Natural killer cell treated with Interleukin-12 subunit alpha and Interleukin-12 subunit beta and Interleukin-15 and Interleukin-18, amount 100 ng/mL, for 72 hours (primary cell): ENCODE data around the gene KCNMA1. TPM values are rescaled to one million over a fixed set of nuclear protein-coding genes. Genes with fewer than 3 reads are reported as not detected.

Experiments used
- ATAC-seq, 2 donors: fragments of 150-1000 bp; cut with Tn5 transposase in 1 of 2; sonication (Bioruptor Pico), chemical (Tn5 transposase) in 1 of 2; 2 replicates each; pipeline ENCODE4 v1.10.0; 2021
- DNase-seq: peaks from one replicate; pipeline ENCODE4 v3.0.0; 2022; ENCODE audit warnings: low spot score
- H3K27ac Mint-ChIP-seq, 2 donors: 1 replicate in 1 of 2; 2 replicates in 1 of 2; pipeline ENCODE4 v1.8.0; 2022; ENCODE audit warnings: mixed read lengths in 2 of 2, mild to moderate bottlenecking in 1 of 2, moderate library complexity in 1 of 2
- H3K27me3 Mint-ChIP-seq, 2 donors: 1 replicate in 1 of 2; 2 replicates in 1 of 2; pipeline ENCODE4 v1.8.0; 2022; ENCODE audit warnings: mixed read lengths in 2 of 2
- H3K36me3 Mint-ChIP-seq: one replicate; pipeline ENCODE4 v1.8.0; 2022; ENCODE audit warnings: mixed read lengths
- H3K4me1 Mint-ChIP-seq, 2 donors: 1 replicate in 1 of 2; 2 replicates in 1 of 2; pipeline ENCODE4 v1.8.0; 2022; ENCODE audit warnings: low read depth in 2 of 2, mixed read lengths in 2 of 2, mild to moderate bottlenecking in 1 of 2
- H3K4me3 Mint-ChIP-seq: one replicate; pipeline ENCODE4 v1.8.0; 2022; ENCODE audit warnings: mixed read lengths
- H3K9me3 Mint-ChIP-seq: 2 replicates; pipeline ENCODE4 v1.8.0; 2022; ENCODE audit warnings: mixed read lengths
- total RNA-seq, 2 donors: library from RNA; stranded (reverse); gene quantifications; one replicate each; pipeline ENCODE4 v1.2.3, GENCODE V29; 2022

Gene KCNMA1
- total RNA-seq, 2 donors from 2014 or later, result 2.8 TPM; not detected in 1

GRCh38 chr10:77156406-77156879, 481.2 kb downstream of the KCNMA1 start:
- no peak overlapping the region for H3K4me3 Mint-ChIP-seq
- ATAC-seq (no peak), DNase-seq (no peak)
- no peaks in the 10 kb centered on the region for H3K4me1 Mint-ChIP-seq
- no peaks in the 10 kb centered on the region for H3K9me3 Mint-ChIP-seq
- H3K27me3 Mint-ChIP-seq, result peaks cover 12 to 16% of the 10 kb centered on the region in 2 donors
- no peak overlapping the region for H3K27ac Mint-ChIP-seq
- no peaks in the 10 kb centered on the region for H3K36me3 Mint-ChIP-seq

DNA sequence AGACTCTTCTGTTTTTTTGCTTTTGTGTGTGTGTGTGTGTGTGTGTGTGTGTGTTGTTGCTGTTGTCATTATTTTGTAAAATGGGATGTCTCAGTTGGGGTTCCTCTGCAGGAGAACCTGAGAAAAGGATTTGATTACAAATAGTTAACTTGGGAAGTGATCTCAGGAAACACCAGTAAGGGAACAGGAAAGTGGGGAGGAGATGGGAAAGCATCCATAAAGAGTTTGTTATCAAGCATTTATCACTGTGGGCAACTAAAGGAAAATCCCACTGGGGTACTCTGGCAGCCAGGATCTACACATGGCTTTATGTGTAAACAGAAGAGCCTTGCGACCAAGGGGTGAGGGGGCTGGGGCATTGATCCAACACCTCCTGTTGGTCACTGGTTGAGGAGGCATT, 485.4 kb downstream of the KCNMA1 start:
- H3K36me3 Mint-ChIP-seq, result no peaks in the 10 kb centered on the region
- H3K9me3 Mint-ChIP-seq, result no peaks in the 10 kb centered on the region
- H3K27ac Mint-ChIP-seq, result no peak overlapping the region
- ATAC-seq (no peak), DNase-seq (no peak)
- no peaks in the 10 kb centered on the region for H3K4me1 Mint-ChIP-seq
- no peak overlapping the region for H3K4me3 Mint-ChIP-seq
- H3K27me3 Mint-ChIP-seq, result peaks cover 10 to 13% of the 10 kb centered on the region in 2 donors

DNA sequence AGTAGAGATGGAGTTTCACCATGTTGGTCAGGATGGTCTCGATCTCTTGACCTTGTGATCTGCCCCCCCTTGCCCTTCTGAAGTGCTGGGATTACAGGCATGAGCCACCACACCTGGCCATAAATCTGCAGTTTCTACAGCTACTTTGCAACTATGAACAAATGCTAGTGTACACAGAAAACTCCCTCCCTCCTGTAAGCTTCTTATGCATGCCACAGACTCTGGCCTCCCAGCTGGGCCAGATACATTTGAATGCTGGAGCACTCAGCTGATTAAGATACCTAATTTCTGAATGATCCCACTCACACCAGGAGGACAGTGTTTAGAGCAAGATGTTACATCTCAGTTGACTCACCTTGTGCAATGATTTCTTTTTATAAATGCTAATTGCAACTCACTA, 486.2 kb downstream of the KCNMA1 start:
- DNase-seq (no peak), ATAC-seq (no peak)
- Mint-ChIP-seq H3K36me3 (no peaks in the 10 kb centered on the region), H3K4me1 (no peaks in the 10 kb centered on the region), H3K4me3 (no peak overlapping the region), H3K9me3 (no peaks in the 10 kb centered on the region), H3K27ac (no peak overlapping the region), H3K27me3 (peaks cover 13 to 14% of the 10 kb centered on the region in 2 donors)

- H3K36me3 Mint-ChIP-seq, result no peaks in the 10 kb centered on the region
- no peak for ATAC-seq
- no peaks in the 10 kb centered on the region for H3K9me3 Mint-ChIP-seq
- peaks cover 11 to 21% of the 10 kb centered on the region in 2 donors for H3K27me3 Mint-ChIP-seq
- no peaks in the 10 kb centered on the region for H3K4me1 Mint-ChIP-seq
- DNase-seq, result no peak
- H3K4me3 Mint-ChIP-seq, result no peak overlapping the region
- H3K27ac Mint-ChIP-seq, result no peak overlapping the region
Measured at GRCh38 chr10:77149706-77150105, 487.9 kb downstream of the KCNMA1 start.

- Mint-ChIP-seq H3K27me3 (peaks cover 10 to 21% of the 10 kb centered on the region in 2 donors), H3K36me3 (no peaks in the 10 kb centered on the region), H3K4me3 (no peak overlapping the region), H3K9me3 (no peaks in the 10 kb centered on the region), H3K4me1 (no peaks in the 10 kb centered on the region), H3K27ac (no peak overlapping the region)
- ATAC-seq (no peak), DNase-seq (no peak)
Measured at GRCh38 chr10:77149001-77149400, 488.6 kb downstream of the KCNMA1 start.

GRCh38 chr10:77147871-77148270, 489.7 kb downstream of the KCNMA1 start:
- Mint-ChIP-seq H3K4me3 (no peak overlapping the region), H3K9me3 (no peaks in the 10 kb centered on the region), H3K27me3 (peaks cover 10 to 21% of the 10 kb centered on the region in 2 donors), H3K4me1 (no peaks in the 10 kb centered on the region), H3K27ac (no peak overlapping the region), H3K36me3 (no peaks in the 10 kb centered on the region)
- DNase-seq (no peak), ATAC-seq (peak in 1 of 2 donors; percentile 53)

- no peak overlapping the region for H3K27ac Mint-ChIP-seq
Measured at GRCh38 chr10:77146712-77147336, 490.8 kb downstream of the KCNMA1 start.

DNA sequence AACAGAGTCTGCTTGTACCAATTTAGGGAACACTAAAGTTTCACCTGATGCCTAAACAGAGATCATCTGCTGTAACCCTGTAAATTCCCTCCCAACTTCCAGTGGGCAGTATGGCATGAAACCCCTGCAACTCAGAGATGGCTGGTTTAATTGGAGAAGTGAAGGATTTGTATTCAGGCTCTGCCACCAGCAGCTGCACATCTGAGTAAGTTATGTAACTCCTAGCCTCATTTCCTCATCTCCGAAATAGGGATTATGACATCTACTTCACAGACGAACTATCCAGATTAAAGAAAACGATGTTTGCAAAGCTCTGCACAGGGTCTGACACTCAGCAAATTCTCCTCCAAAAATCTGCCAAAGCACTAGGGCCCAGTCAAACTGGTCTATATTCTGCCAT, 493.0 kb downstream of the KCNMA1 start:
- no peak for ATAC-seq
- H3K27me3 Mint-ChIP-seq, result peaks cover 12 to 21% of the 10 kb centered on the region in 2 donors
- no peak for DNase-seq
- no peaks in the 10 kb centered on the region for H3K9me3 Mint-ChIP-seq
- H3K4me3 Mint-ChIP-seq, result no peak overlapping the region
- no peaks in the 10 kb centered on the region for H3K4me1 Mint-ChIP-seq
- H3K27ac Mint-ChIP-seq, result no peak overlapping the region
- no peaks in the 10 kb centered on the region for H3K36me3 Mint-ChIP-seq

More at GRCh38 chr10:77146712-77147336, 490.8 kb downstream of the KCNMA1 start:
- Mint-ChIP-seq H3K9me3 (no peaks in the 10 kb centered on the region), H3K36me3 (no peaks in the 10 kb centered on the region), H3K4me3 (no peak overlapping the region), H3K27me3 (peaks cover 7 to 21% of the 10 kb centered on the region in 2 donors), H3K4me1 (no peaks in the 10 kb centered on the region)
- no peak for DNase-seq
- ATAC-seq, result no peak

DNA sequence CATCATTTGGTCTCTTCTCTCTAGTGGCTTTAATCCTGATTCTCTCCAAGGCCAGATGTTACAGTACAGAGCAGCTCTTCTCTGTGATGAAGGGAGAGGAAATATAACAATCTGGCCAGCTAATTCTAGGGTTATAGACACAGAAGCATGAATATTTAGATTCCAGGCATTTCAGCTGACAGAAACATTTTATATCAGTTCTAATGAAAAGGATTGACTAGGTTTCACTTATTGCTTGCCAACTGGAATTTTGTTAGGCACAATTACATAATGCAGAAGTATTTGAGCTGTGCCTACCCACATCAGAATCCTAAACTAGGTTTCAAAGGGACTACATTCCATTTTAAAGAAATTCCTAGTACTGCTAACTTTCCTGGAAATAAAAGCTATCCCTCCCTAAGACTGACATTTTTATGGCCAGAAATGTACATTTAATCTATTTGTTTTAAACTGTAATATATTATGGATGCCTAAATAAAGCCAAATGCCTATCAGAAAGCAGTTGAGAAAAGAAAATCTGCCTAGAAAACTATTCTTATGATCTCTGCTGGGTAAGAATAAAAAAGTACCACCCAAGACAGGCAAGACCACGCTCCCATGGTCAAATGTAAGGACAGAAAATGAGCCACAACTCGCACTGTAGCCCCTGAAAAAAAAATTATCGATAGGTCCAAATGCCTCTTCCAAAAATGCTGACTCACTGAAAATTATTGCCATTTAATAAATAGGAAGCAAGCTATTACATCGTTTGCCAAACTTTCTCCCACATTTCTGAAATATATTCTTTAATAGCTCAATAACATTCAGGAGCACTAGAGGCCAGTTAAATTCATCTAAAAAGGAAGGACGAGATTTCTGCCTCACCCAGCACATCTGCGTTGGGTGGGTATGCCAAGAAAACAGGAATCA, 498.1 kb downstream of the KCNMA1 start:
- no peaks in the 10 kb centered on the region for H3K9me3 Mint-ChIP-seq
- no peak overlapping the region for H3K4me3 Mint-ChIP-seq
- DNase-seq (no peak), ATAC-seq (no peak)
- no peaks in the 10 kb centered on the region for H3K4me1 Mint-ChIP-seq
- no peak overlapping the region for H3K27ac Mint-ChIP-seq
- H3K27me3 Mint-ChIP-seq, result peaks cover 18 to 24% of the 10 kb centered on the region in 2 donors
- no peaks in the 10 kb centered on the region for H3K36me3 Mint-ChIP-seq

DNA sequence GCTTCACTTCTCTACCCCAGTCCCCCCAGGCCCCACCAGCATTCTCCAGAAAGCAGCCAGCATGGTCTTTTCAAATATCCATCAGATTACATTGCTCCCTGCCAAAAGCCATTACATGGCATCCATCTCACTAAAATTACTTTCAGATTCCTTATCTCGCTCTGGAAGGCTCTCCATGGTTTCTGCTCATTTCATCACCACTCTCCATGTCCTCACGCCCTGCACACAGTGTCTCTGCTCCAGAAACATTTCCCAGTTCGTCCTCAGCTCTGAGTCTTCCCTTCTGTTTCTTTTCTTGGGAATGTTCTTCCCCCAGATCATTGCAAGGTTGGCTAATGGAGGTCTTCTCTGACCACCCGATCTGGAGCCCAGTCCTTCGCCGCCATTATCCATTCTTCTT, 499.1 kb downstream of the KCNMA1 start:
- H3K4me1 Mint-ChIP-seq, result no peaks in the 10 kb centered on the region
- no peak for DNase-seq
- peak in 1 of 2 donors; percentile 15 for ATAC-seq
- no peaks in the 10 kb centered on the region for H3K9me3 Mint-ChIP-seq
- no peaks in the 10 kb centered on the region for H3K36me3 Mint-ChIP-seq
- H3K27ac Mint-ChIP-seq, result no peak overlapping the region
- no peak overlapping the region for H3K4me3 Mint-ChIP-seq
- peaks cover 24 to 30% of the 10 kb centered on the region in 2 donors for H3K27me3 Mint-ChIP-seq

DNA sequence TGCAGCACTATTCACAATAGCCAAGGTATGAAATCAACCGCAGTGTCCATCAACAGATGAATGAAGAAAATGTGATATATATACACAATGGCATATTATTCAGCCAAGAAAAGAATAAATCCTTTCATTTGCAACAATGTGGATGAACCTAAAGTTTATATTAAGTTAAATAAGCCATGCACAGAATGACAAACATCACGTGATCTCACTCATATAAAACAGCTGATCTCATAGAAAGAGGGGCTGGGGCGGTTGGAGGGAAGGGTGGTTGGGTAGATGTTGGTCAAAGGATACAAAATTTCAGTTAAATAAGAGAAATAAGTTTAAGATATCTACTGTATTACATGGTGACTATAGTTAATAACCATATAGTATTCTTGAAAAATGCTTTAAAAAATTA, 502.1 kb downstream of the KCNMA1 start:
- no peaks in the 10 kb centered on the region for H3K4me1 Mint-ChIP-seq
- H3K4me3 Mint-ChIP-seq, result no peak overlapping the region
- H3K9me3 Mint-ChIP-seq, result no peaks in the 10 kb centered on the region
- DNase-seq (no peak), ATAC-seq (no peak)
- H3K27ac Mint-ChIP-seq, result no peak overlapping the region
- peaks cover 28 to 48% of the 10 kb centered on the region in 2 donors for H3K27me3 Mint-ChIP-seq
- H3K36me3 Mint-ChIP-seq, result no peaks in the 10 kb centered on the region

GRCh38 chr10:77131214-77131613, 506.4 kb downstream of the KCNMA1 start:
- DNase-seq (no peak), ATAC-seq (no peak)
- Mint-ChIP-seq H3K9me3 (no peaks in the 10 kb centered on the region), H3K4me1 (no peaks in the 10 kb centered on the region), H3K27me3 (peaks cover 21 to 31% of the 10 kb centered on the region in 2 donors), H3K27ac (no peak overlapping the region), H3K4me3 (no peak overlapping the region), H3K36me3 (no peaks in the 10 kb centered on the region)

DNA sequence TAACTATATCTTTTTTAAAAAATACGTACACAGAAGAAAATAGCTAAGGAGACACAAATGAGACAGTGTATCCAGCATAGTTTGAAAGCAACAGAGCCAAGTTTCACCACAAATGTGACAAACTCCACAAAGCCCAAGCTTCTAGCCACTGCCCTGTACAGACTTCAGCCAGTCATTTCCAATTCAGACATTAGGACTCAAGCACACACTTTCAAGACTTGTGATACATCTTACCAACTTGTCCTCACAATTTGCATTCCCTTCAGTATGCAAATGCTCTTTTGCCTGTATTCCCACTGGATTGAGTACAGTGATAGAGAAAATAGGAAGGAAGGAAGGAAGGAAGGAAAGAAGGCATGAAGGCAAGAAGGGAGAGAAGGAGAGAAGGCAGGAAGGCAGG, 510.4 kb downstream of the KCNMA1 start:
- Mint-ChIP-seq H3K27me3 (peaks cover 16 to 19% of the 10 kb centered on the region in 2 donors), H3K27ac (no peak overlapping the region), H3K9me3 (no peaks in the 10 kb centered on the region), H3K4me1 (peaks cover 6% of the 10 kb centered on the region in 2 donors), H3K36me3 (no peaks in the 10 kb centered on the region), H3K4me3 (no peak overlapping the region)
- no peak for DNase-seq
- ATAC-seq, result no peak

DNA sequence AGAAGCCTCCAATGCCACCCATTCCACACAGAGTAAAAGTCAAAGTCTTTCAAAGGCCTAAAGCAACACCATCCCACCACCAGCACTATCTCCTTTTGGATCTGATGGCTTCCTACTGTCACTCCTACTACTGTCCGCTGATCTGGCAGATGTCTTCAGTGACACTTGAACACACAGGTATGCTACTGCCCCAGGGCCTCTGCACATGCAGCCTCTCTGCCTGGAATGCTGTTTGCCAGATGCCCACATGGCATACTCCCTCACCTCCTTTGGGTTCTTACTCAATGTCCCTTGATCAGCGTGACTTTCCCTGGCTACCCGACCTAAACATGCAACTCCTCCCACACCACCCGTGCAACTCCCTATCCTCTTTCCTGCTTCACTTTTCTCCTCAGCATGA, 512.4 kb downstream of the KCNMA1 start:
- Mint-ChIP-seq H3K27ac (no peak overlapping the region), H3K4me1 (peaks cover 6% of the 10 kb centered on the region in 2 donors), H3K36me3 (no peaks in the 10 kb centered on the region), H3K9me3 (no peaks in the 10 kb centered on the region), H3K27me3 (peaks cover 11 to 26% of the 10 kb centered on the region in 2 donors), H3K4me3 (no peak overlapping the region)
- ATAC-seq, result peak in 1 of 2 donors; percentile 43
- DNase-seq, result no peak
